Measurements from ENCODE around the gene RNPEPL1.

The RNPEPL1 gene

GRCh38 chr2:240591784-240592183, 23.5 kb downstream of the RNPEPL1 start:
- DNase-seq = no peak

DNA sequence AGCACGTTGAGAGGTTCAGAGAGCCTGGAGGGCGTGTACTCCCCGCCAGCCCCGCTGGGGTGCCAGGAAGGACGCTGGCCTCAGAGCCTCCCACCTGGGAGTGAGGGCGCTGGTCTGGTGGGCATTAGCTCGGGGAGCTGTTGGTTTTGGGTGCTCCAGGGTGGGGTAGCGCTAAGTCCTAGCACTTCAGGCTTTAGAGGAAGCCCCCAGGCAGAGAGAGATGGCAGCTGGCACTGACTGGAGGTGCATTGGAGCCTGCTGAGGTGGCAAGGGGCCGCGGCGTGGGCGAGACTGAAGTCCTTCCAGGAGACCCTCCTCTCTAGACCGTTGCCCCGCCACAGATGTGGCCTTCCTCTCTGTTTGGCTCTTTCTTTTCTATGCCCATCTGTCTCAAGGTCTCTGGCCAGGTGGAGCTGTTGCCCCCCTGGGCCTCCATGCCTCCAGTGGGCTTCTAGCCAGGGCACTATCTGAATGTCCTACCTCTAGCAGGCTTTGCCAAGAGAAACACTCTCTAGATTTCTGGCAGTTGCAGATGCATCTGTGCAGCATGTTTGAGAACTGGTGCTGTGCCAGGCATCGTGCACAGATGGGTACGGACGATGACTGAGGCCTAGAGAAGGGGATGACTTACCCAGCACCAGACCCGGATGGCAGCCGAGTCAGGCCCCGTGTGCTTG, 24.9 kb downstream of the RNPEPL1 start:
- DNase-seq = no peak

- DNase-seq = no peak
Measured at GRCh38 chr2:240593703-240594451, 25.6 kb downstream of the RNPEPL1 start.

DNA sequence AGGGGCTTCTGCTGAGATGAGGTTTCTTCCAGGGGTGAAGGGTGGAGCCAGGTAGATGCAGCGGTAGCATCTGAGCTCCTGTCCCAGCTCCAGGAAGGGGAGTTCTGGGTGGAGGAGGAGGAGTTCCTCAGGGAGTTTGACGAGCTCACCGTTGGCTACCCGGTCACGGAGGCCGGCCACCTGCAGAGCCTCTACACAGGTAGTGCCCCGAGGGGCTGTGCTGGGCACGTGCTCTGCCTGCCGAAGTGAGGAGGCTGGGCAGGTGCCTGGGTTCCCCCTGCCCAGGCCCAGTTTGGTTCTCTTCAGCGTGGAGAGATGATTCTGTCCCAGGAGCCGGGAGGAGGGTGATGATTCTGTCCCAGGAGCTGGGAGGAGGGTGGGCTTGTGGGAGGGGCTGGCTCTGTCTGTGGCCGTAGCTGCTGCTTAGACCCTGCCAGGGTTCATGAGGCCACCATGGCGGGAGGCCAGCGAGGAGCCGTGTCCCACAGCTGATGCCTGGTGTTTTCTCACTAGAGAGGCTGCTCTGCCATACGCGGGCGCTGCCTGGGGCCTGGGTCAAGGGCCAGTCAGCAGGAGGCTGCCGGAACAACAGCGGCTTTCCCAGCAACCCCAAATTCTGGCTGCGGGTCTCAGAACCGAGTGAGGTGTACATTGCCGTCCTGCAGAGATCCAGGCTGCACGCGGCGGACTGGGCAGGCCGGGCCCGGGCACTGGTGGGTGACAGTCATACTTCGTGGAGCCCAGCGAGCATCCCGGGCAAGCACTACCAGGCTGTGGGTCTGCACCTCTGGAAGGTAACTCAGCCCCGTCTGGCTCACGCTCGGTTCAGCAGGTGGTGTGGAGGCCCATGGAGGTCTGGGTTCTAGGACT, 26.5 kb downstream of the RNPEPL1 start:
- no peak for DNase-seq

- peak; percentile 12 for DNase-seq
Measured at GRCh38 chr2:240595381-240596079, 27.2 kb downstream of the RNPEPL1 start.

DNA sequence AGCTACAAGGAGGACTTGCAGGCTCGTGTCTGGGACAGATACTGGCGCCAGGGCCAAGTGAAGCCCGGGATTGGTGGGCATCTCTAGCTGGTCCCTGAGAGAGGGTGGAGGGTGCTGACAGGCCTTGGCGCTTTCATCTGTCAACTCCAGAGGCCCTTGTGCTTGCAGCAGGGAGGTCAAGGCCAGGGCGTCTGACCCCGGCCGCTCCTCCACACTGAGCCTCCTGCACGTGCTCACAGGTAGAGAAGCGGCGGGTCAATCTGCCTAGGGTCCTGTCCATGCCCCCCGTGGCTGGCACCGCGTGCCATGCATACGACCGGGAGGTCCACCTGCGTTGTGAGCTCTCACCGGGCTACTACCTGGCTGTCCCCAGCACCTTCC, 27.8 kb downstream of the RNPEPL1 start:
- DNase-seq = no peak

DNA sequence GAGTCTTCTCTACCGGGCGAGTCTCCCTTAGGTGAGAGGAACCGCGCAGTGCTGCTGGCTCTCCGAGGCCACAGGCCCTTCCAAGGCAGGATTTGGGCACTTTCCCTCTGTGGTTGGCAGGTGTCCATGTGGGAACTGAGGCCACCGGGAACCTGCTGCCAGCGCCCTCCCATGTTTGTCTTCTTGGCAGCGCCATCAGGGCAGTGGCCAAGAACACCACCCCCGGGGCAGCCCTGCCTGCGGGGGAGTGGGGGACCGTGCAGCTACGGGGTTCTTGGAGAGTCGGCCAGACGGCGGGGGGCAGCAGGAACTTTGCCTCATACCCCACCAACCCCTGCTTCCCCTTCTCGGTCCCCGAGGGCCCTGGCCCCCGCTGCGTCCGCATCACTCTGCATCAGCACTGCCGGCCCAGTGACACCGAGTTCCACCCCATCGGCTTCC, 28.2 kb downstream of the RNPEPL1 start:
- no peak for DNase-seq

- no peak for DNase-seq
Measured at GRCh38 chr2:240597054-240597418, 28.8 kb downstream of the RNPEPL1 start.

DNA sequence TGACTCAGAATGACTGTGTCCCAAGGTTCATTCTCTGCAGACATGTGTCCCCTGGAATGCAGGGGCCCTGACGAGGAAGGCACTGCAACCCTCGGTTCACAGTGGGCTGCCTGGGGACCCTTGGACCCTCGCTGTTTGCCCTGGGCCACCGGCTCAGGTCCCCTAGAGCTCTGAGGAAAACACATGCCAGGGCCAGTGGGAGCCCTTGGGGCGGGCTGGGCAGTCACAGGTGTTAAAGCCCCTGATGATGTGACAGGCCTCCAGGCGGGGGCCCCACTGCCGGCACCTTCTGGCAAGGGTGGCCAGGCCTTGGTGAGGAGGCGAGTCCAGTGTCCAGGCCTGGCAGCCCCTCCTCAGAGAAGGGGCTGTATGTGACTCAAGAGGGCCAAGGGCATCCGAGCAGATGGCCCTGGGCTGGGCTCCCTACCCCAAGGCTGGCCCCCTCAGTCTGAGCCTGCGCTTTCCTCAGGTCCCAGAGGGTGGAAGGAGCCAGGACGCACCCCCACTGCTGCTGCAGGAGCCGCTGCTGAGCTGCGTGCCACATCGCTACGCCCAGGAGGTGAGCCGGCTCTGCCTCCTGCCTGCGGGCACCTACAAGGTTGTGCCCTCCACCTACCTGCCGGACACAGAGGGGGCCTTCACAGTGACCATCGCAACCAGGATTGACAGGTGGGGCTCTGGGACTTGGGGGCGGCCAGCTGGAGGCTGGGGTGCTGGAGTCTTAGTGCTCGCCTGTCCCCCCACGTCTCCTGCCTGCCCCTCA, 29.3 kb downstream of the RNPEPL1 start:
- DNase-seq = no peak

DNA sequence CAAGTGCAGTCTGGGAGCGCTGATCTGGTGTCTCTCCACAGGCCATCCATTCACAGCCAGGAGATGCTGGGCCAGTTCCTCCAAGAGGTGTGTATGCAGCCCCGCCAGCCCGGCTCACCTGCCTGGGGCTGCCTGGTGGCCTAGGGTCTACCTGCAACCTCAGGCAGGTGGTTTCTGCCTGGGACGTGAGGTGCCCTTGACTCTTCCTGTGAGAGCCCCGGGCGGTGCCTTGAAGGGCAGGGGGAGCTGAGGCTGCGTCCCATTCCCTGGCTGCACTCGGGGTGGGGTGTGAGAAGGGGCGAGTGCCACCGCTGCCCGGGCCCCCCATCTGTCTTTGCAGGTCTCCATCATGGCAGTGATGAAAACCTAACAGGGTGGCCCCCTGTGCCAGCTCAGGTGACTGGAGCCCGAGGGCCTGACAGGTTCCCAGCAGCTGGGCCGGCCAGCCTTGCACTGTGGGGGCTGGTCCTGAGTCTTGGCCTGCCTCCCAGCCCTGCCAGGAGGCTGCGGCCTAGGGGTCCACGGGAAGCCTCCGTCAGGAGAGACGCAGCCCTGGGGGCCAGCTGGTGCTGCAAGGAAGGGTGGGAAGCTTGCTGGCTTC, 30.1 kb downstream of the RNPEPL1 start:
- no peak for DNase-seq

DNA sequence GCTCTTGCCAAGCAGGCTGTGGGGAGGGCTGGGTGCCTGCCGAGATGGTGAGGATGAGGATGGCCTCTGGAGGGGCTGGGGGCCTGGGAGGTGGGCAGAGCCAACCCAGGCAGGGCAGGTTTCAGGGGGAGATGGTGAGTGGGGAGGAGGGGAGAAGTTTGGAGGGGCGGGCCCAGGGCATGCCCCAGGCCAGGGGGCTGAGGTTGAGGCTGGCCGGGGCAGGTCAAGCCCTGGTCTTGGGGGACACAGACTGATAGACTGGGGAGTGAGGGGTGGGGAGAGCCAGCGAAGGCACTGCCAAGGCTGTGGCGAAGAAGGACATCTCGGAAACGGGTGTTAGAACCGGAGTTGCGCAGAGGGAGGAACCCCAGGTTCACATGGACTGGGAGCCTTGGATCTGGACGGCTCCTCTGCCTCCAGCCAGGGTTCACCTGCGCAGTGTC, 30.9 kb downstream of the RNPEPL1 start:
- no peak for DNase-seq

GRCh38 chr2:240600451-240600961, 32.2 kb downstream of the RNPEPL1 start:
- no peak for DNase-seq

DNA sequence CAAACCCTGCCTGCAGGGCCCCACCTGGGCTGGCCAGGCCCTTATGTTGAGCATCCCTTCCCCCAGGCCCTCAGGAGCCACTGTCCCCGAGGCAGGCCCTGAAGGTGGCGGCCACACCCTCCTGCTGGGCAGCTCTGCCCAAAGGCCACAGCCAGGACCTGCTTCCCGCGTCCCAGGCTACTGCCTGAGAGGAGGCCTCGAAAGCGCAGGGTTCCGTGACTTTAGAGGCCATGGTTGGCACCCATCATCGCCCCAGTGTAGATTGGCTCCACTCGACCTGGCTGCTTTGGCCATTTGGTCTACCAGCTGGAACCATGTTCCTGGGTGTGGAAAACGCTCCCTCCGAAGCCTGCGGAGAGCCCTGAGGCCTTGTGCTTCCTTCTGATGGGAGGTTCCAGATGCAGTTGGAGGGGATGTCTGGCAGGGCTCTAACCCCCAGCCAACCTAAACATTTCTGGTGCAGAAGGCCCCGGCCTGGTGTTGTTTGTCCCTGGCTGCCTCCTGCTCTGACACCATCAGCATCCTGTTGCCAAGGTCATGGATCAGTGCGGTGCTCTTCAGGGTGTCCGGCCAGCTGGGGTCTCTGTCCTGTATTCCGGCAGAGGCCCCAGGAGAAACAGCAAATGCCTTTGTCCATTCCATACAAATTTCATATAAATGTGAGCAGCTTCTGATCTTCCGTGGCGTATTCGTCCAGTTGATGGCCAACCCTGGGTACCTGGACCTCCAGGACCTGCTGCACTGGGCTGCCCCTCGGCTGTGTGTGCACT, 33.0 kb downstream of the RNPEPL1 start:
- DNase-seq = no peak

DNA sequence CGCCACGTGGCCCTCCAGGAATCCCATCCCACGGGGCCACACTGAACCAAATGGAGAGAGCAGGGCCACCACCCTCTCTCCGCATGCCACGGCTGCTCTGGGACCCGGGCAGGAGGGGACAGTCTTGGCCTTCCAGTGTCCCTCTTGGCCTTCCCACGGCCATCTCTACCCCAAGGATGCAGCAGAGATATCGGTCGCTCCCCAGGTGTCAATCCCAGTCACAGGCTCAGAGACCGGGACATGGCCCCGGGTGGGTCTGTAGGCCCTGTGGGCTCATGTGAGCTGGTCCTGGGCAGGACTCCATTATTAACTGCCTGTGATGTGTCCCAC, 33.5 kb downstream of the RNPEPL1 start:
- DNase-seq = no peak

DNA sequence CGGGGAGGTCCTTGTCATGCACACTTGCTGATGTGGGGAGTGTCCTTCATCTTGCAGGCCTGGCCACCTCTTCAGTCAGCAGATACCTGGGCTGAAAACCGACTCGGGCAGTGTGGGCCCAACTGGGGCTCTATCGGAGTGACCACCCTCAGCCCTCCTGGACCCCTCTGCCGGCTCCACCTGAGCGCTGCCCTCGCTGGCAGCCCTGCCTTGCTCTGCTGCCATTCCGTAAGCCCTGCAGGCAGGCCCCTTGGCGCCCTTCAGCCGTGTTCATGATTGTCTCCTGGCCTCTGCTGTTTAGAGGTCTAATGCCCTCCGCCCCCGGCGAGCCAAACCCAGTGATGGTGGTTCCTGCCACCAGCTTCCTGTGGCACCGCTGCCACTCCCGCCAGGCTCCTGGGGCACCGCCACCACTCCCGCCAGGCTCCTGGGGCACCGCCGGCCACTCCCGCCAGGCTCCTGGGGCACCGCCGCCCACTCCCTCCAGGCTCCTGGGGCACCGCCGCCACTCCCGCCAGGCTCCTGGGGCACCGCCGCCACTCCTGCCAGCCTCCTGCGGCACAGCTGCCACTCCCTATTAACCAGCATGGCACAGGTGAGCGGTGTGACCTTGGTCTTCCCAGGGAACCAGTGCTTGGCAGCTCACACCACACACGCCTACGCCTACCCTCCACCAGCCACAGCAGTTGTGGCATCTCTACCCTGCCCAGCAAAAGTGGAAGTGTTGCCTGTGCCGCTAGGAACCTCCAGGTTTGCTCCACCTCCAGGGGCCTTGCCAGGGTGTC, 34.2 kb downstream of the RNPEPL1 start:
- DNase-seq = no peak

- DNase-seq = no peak
Measured at GRCh38 chr2:240603081-240603835, 35.0 kb downstream of the RNPEPL1 start.

GRCh38 chr2:240603846-240604245, 35.6 kb downstream of the RNPEPL1 start:
- no peak for DNase-seq

DNA sequence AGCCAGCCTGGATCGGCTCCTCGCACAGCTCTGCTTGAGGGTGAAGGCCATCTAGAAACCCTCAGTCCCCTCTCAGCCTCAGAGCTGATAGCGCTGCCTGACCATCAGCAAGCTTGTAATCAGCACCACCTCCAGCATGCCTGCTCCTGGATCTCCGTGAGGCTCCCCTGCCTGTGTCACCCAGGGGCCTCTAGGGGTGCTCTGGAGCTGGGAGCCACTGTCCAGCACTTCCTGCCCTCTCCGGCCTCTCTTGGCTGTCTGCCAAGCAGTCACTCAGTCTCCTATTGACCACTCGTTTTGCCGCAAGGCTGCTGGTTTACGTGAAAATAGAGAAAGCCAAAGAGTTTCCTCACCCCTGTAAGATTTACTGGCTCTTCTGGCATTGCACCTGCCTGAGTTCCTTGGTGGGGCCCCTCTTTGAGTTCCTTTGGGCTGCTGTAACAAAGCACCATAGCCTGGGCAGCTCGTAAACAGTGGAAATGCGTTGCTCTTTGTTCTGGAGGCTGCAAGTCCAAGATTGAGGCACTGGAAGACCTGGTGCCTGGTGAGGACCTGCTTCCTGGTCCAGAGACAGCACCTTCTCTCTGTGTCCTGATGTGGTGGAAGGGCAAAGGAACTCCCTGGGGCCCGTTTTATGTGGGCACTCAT, 36.1 kb downstream of the RNPEPL1 start:
- no peak for DNase-seq
